ENCODE data around the gene SLC1A6. TPM values are rescaled to one million over a fixed set of nuclear protein-coding genes. Genes with fewer than 3 reads are reported as not detected.

The SLC1A6 gene
- total RNA-seq, 3 donors from 2014 or later (not counting 1 experiment from before 2014, with no cell fraction given): not detected

DNA sequence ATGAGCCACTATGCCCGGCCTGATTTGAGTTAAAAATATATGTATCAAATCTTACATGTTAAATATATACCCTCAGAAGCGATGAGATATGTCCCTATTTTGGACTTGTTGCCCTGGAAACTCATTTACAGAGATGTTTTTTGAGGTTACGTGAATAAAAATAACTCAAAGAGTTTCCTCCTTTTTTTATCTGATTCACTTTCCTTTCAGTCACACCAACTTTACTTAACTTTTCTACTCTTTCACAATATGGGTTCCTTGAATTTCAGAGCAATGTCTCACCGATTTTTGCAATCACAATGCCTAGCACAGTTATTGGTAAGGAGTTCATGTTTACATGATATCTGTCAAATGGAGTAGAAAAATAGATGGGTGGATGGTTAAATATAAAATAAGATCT, 36.1 kb downstream of the SLC1A6 start:
- no peak overlapping the region for H3K4me3 Mint-ChIP-seq
- TF ChIP-seq, protein P1, sequence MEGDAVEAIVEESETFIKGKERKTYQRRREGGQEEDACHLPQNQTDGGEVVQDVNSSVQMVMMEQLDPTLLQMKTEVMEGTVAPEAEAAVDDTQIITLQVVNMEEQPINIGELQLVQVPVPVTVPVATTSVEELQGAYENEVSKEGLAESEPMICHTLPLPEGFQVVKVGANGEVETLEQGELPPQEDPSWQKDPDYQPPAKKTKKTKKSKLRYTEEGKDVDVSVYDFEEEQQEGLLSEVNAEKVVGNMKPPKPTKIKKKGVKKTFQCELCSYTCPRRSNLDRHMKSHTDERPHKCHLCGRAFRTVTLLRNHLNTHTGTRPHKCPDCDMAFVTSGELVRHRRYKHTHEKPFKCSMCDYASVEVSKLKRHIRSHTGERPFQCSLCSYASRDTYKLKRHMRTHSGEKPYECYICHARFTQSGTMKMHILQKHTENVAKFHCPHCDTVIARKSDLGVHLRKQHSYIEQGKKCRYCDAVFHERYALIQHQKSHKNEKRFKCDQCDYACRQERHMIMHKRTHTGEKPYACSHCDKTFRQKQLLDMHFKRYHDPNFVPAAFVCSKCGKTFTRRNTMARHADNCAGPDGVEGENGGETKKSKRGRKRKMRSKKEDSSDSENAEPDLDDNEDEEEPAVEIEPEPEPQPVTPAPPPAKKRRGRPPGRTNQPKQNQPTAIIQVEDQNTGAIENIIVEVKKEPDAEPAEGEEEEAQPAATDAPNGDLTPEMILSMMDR (IDR thresholded peaks at IDR 0.05): no peak
- H3K36me3 ChIP-seq (ENCODE audit: control insufficient read depth, insufficient read depth, low read length): no peaks in the 10 kb centered on the region
- intact Hi-C loops (cut with micrococcal nuclease): no loop called here
- H3K27ac Mint-ChIP-seq: no peak overlapping the region
- no peaks in the 10 kb centered on the region for H3K36me3 Mint-ChIP-seq
- 0% methylated on average over 1 of the region's 4 CpGs for WGBS (ENCODE audit: insufficient coverage)
- H3K27me3 Mint-ChIP-seq (ENCODE audit: low read depth in 2 of 2): peaks cover 3 to 6% of the 10 kb centered on the region in 2 donors
- no peaks in the 10 kb centered on the region for H3K9me3 Mint-ChIP-seq
- H3K9me3 ChIP-seq (ENCODE audit: control insufficient read depth, insufficient read depth, low read length): no peaks in the 10 kb centered on the region
- peaks cover 0 to 4% of the 10 kb centered on the region in 2 donors for H3K4me1 Mint-ChIP-seq
- H3K27me3 ChIP-seq (ENCODE audit: control insufficient read depth, insufficient read depth, low read length): no peaks in the 10 kb centered on the region
- no peak overlapping the region for H3K4me3 ChIP-seq (ENCODE audit: low read length)
- DNase-seq (no peak), ATAC-seq (no peak)
- no peaks in the 10 kb centered on the region for H3K4me1 ChIP-seq (ENCODE audit: control insufficient read depth, insufficient read depth, low read length)
- peak overlapping the region; percentile 38 for H3K27ac ChIP-seq (ENCODE audit: low read length)

DNA sequence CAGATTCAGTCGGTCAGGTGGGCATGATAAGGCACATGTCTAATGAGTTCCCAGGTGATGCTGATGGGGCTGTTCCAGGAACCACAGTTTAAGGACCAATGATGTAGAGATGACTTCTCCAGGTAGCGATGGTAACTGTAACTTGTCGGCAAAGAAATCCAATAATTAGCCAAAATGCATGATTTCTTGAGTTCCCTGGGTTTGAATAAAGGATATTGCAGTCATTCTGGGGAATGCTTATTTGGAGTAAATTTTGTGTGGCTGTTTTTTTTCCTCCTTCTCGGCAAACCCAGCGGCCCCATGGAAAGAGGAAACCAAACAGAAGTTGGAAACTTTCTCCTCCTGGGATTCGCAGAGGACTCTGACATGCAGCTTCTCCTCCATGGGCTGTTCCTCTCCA, 38.5 kb downstream of the SLC1A6 start, which contains the start of gene OR7C2:
OR7C2 (plus strand) TSS at position 301 of the 400 bp plus-strand sequence; CDS start at position 301, 0 bp downstream.
- no peak for DNase-seq
- TF ChIP-seq, protein P1 (IDR thresholded peaks at IDR 0.05): no peak

DNA sequence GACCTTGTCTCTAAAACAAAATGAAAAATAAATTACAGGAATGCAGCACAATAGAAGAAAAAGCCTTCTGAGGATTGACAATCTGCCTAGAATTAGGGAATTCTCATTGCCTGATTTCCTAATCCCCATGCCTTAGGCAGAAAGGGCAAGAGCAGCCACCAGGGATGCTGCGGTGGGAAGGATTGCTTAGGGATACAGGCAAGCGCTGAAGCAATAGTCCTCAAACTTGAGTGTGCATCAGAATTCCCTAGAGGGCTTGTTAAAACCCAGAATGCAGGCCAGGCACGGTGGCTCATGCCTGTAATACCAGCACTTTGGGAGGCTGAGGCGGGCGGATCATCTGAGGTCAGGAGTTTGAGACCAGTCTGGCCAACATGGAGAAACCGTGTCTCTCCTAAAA, 39.4 kb downstream of the SLC1A6 start:
- H3K27me3 Mint-ChIP-seq (ENCODE audit: low read depth in 2 of 2): peaks cover 4 to 6% of the 10 kb centered on the region in 2 donors
- no peaks in the 10 kb centered on the region for H3K27me3 ChIP-seq (ENCODE audit: control insufficient read depth, insufficient read depth, low read length)
- DNase-seq: no peak

More for the DNA sequence above, 38.5 kb downstream of the SLC1A6 start, which contains the start of gene OR7C2:
- no peak for ATAC-seq
- intact Hi-C loops (cut with micrococcal nuclease): no loop called here
- WGBS (ENCODE audit: insufficient coverage): 95% methylated on average over 6 of the region's 6 CpGs
- Mint-ChIP-seq H3K27me3 (ENCODE audit: low read depth in 2 of 2) (peaks cover 5 to 6% of the 10 kb centered on the region in 2 donors), H3K27ac (no peak within 1 kb of the TSS), H3K36me3 (no peaks in the 10 kb centered on the region), H3K4me1 (peaks cover 0 to 4% of the 10 kb centered on the region in 2 donors), H3K4me3 (no peak within 1 kb of the TSS), H3K9me3 (no peaks in the 10 kb centered on the region)
- no peaks in the 10 kb centered on the region for H3K4me1 ChIP-seq (ENCODE audit: control insufficient read depth, insufficient read depth, low read length)
- no peak within 1 kb of the TSS for H3K4me3 ChIP-seq (ENCODE audit: low read length)
- no peaks in the 10 kb centered on the region for H3K27me3 ChIP-seq (ENCODE audit: control insufficient read depth, insufficient read depth, low read length)
- H3K27ac ChIP-seq (ENCODE audit: low read length): no peak within 1 kb of the TSS
- H3K9me3 ChIP-seq (ENCODE audit: control insufficient read depth, insufficient read depth, low read length): no peaks in the 10 kb centered on the region
- H3K36me3 ChIP-seq (ENCODE audit: control insufficient read depth, insufficient read depth, low read length): no peaks in the 10 kb centered on the region

More for the DNA sequence above, 39.4 kb downstream of the SLC1A6 start:
- Mint-ChIP-seq H3K27ac (no peak overlapping the region), H3K9me3 (no peaks in the 10 kb centered on the region), H3K4me1 (peaks cover 0 to 4% of the 10 kb centered on the region in 2 donors), H3K4me3 (no peak overlapping the region), H3K36me3 (no peaks in the 10 kb centered on the region)
- no peak for ATAC-seq
- no peak overlapping the region for H3K27ac ChIP-seq (ENCODE audit: low read length)
- no peaks in the 10 kb centered on the region for H3K36me3 ChIP-seq (ENCODE audit: control insufficient read depth, insufficient read depth, low read length)
- H3K4me1 ChIP-seq (ENCODE audit: control insufficient read depth, insufficient read depth, low read length): no peaks in the 10 kb centered on the region
- H3K4me3 ChIP-seq (ENCODE audit: low read length): no peak overlapping the region
- TF ChIP-seq, protein P1 (IDR thresholded peaks at IDR 0.05): no peak
- WGBS (ENCODE audit: insufficient coverage): 83% methylated on average over 6 of the region's 6 CpGs
- H3K9me3 ChIP-seq (ENCODE audit: control insufficient read depth, insufficient read depth, low read length): no peaks in the 10 kb centered on the region
- intact Hi-C loops (cut with micrococcal nuclease): no loop called here

Data from natural killer cell (primary cell).